Stimulated activated CD4-positive, alpha-beta T cell treated with anti-CD3 and anti-CD28 coated beads, Interleukin-1b, Interleukin-23, amount 100 ng/mL, for 48 hours (primary cell): Measurements from ENCODE around the gene RAVER1.
"Not testable (repeated sequence)": the region's sequence is repeated elsewhere in the genome, so short reads cannot be mapped to it uniquely, and the experiment has no call there.

Source experiments
- DNase-seq: peaks from one replicate; pipeline ENCODE4 v3.0.0-alpha.2; 2020

Gene RAVER1

GRCh38 chr19:10343495-10343894, 10.2 kb upstream of the RAVER1 start:
- DNase-seq, result no peak

DNA sequence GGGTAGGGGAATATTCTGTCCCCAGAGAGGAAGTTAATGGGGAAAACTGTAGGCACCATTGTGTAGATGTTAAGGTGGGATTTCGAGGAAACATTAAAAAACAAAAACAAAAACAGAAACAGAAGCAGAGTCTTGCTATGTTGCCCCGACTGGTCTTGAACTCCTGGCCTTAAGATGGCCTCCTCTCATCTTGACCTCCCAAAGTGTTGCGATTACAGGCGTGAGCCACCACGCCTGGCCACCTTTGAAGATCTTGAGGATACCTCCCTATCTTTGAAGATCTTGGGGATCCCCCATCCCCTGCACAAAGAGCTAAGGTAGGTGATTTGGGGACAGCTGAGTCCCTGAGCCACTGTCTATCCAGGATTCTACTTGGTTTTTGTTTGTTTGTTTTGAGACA, 6.6 kb upstream of the RAVER1 start:
- DNase-seq, result no peak

- peak; percentile 70 for DNase-seq
Measured at GRCh38 chr19:10339380-10339960, 6.1 kb upstream of the RAVER1 start, which contains the start of gene ICAM3. Gene ICAM3, minus strand, starts transcription at chr19:10339624. Its CDS starts 10 bp downstream, at chr19:10339614.

DNA sequence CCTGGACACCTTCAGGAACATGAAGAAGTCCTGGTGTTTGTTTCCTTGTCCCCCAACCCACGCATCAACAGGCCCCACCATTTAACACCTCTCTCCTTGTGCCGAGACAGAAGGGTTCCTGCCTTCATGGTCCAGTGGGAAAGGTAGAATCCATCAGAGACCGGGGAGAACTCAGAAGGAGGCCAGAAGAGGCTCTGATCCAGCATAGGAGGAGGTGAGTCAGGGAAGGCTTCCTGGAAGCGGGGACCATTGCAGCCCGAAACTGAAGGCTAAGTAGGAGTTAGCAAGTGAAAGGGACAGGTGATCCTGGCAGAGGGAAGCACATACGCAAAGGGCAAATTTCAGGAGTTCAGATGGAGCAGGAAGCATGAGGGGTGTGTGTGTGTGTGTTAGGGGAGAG, 5.6 kb upstream of the RAVER1 start:
- no peak for DNase-seq

- DNase-seq, result not testable (repeated sequence)
Measured at GRCh38 chr19:10336725-10337124, 3.4 kb upstream of the RAVER1 start.

- DNase-seq, result no peak
Measured at GRCh38 chr19:10335352-10335985, 2.1 kb upstream of the RAVER1 start.

DNA sequence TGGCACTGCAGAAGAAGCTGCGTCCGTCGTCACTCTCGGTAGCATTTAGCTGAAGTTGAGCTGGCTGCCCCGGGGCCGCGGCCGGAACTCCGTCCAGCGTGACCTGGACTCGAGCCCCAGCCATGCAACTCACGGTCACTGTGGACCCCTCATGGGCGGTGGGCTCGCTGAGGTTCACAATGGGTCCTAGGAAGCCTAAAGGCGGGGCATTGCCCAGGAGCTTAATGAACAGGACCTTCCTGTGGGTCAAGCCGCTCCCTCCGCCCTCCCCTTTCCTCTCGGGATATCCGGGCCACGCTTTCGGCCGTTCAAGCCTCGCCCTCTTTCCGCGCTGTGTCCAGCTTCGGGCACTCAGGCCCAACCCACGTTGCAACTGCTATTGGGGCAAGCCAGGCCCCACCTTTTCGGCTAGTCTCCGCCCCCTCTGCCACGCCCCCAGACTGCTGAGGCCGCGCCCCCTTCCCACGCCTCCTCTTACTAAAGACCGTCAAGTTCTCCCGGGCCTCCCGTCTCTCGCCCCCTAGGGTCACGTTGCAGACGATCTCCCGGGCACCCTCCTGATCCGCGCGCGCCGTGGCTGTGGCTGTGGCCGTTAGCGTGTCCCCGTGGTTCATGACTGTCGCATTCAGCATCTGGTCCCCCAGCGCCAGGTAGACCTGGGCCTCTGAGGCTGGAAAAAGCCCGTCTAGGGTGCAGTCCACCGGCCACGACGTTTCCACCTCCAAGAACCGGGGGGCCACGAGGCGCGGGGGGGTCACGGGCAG, 1.4 kb upstream of the RAVER1 start:
- peak; percentile 67 for DNase-seq

DNA sequence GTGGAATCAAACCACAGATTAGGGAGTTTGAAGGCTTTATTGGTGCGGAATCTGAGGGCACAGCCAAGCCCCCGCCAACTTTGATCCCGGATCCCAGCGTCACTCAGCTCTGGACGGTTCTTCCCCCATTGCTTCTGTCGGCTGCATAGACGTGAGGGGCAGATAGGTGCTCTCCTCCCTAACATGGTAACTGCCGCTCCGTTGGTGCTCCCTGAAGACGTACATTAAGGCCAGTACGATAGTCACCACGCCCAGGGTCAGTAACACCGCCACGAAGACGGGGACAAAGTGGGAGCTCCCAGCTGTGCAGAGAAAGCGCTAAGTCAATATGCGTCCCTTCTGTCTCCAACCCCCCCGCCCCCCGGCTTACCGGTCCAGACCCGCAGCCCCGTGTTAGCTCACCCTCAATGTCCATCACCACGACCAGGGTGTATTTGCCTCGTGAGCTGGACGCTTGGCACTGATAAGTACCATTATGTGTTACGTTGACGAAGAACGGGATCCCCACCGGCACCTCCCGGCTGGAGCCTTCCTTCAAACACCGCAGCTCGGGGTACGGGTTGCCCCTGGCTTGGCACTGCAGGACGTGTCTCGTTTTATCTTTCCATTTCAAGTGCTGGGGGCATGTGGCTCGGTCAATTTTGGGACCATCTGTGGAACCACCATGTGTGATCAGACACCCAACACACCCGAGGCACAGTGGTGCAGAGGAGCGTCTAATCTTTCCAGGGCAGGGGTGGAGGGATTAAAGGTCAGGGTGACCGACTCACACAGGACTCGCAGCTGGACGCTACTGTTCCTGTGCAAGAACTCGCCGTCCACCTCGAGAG, 644 bp upstream of the RAVER1 start:
- DNase-seq, result no peak

- no peak for DNase-seq
Measured at GRCh38 chr19:10332158-10332964, 968 bp downstream of the RAVER1 start.

DNA sequence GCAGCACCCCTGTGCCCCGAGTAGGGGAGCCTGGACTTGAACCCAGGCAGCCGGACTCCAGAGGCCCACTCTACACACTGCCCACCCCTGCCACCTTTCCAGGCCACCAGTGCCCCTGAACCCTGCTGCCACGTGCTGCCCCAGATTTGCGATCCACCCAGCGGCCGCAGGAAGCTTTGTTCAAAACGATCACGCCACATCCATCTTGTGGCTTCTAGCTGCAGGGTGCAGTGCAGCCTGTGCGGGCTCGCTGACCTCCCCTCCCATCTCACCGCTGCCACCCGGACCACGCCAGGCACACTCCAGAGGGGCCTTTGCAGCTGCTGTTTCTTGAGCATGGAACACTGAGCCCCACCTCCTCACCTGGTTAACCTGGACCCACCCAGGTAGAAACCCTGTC, 3.8 kb downstream of the RAVER1 start:
- no peak for DNase-seq

- DNase-seq, result no peak
Measured at GRCh38 chr19:10328558-10329429, 4.5 kb downstream of the RAVER1 start.

DNA sequence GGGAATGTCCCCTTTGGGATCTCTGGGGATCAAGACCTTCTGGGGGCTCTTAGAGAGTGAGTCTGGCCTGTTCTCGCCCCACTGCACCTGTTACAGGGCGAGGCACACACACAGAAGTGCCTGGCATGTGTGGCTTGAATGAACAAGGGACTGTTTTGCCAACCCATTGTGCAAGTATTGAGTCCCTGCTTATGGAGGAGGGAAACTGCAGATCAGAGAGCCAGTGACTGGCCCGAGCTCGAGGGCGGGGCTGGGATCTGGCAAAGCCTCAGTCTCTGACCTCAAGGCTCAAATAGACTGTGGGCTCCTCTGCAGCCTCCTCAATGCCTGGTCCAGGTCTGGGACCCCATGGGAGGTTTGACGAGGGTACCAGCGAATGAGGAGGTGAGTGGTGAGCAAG, 5.5 kb downstream of the RAVER1 start:
- DNase-seq, result no peak

GRCh38 chr19:10325732-10326131, 7.6 kb downstream of the RAVER1 start:
- DNase-seq, result no peak

- no peak for DNase-seq
Measured at GRCh38 chr19:10321874-10322835, 11.2 kb downstream of the RAVER1 start.

GRCh38 chr19:10321417-10321797, 11.9 kb downstream of the RAVER1 start:
- DNase-seq, result no peak

DNA sequence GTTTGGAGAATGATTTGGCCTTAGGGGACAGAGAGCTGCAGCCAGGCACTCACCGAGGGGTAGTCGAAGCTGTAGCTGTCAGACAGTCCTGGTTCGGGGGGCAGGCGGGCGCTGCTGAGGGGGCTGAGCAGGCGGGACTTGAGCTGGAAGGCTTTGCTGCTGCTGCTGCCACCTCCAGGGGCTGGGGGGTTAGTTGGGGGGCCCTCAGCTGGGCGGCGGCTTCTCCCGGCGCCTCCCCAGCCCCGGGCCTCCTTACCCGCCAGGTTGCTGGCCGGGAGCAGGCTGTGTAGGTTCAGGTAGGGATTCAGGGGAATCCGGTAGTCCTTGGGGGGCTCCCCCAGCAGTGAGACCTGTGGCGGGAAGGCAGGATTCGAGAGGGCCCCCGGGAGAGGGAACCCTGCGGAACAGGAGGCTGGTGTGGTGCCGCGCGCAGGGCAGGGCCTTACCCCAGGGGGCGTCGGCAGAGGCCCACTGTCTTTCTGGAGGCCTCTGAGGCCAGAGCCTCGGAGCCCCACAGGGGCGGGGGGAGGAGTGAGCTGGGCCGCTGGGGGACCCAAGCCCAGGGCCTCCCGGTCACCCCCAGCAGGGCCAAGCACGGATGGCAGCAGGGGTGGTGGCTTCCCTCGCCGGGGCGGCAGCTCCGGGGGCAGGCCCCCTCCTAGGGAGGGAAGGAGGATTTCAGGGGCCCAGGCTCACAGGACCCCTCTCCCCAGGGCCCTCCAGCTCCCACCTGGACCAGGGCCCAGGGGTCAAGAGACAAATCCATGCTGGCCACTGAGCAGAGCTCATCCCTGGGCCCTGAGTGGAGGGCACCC, 12.5 kb downstream of the RAVER1 start:
- DNase-seq, result no peak

DNA sequence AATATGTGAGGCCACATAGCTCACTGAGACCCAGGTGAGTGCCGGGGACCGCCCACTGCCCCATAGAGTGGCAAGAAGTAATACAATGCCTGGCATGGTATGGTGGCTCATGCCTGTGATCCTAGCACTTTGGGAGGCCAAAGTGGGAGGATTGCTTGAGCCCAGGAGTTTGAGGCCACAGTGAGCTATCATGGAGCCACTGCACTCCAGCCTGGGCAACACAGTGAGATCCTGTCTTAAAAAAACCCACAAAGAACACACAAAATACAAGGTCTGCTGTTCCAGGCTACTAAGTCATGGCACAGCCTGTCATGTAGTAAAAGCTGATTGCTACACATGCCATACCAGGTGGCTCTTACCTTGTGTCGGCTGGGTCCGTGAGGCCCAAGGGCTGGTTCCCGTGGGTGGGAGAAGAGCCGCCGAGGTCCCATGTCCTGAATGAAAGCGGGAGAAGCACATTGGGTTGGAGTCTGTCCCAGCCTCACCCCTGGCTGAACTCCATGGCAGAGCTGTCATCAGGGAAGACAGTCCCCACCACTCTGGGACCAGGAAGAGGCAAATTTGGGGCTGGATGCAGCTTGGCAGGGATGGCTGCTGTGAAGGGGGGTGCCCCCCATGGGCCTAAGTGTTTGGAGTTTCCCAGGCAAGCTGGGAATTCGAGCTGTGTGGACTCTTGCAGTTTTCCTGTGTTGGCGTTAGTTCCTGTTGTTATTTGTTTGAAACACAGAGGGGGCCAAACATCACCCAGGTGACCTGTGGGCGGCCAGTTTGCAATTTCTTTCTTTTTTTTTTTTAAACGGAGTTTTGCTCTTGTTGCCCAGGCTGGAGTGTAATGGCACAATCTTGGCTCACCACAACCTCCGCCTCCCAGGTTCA, 14.3 kb downstream of the RAVER1 start:
- no peak for DNase-seq

DNA sequence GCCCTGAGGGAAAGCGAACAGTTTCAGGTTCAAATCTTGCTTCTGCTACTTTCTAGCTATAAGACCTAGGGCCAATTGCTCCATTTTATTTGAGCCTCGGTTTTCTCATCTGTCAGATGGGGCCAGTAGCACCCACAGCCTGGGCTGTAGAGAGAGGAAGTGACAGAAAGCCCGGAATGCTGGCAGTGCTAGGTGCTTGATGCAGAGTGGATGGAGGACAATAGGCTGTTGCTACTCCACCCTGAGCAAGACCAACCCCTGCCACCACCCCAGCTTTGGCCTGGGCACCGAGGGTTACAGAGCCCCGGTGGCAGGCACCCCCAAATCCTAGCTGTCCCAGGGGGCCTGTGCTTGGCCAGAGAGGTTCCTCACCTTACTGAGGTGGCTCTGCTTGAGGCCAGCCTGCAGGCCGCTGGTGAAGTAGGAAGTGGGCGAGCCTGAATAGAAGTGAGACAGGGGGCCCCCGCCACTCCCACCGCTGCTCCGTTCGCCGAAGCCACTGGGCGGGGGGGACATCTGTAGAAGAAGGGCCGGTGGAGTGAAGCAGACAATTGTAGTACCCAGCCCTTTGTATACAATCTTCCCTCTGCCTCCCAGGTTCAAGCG, 15.4 kb downstream of the RAVER1 start:
- DNase-seq, result no peak
